ENCODE data around the gene HRH2. TPM values are rescaled to one million over a fixed set of nuclear protein-coding genes. Genes with fewer than 3 reads are reported as not detected.

Gene HRH2
- total and polyA plus RNA-seq, 4 donors = 1.8 to 36.1 (median 9.9) TPM

DNA sequence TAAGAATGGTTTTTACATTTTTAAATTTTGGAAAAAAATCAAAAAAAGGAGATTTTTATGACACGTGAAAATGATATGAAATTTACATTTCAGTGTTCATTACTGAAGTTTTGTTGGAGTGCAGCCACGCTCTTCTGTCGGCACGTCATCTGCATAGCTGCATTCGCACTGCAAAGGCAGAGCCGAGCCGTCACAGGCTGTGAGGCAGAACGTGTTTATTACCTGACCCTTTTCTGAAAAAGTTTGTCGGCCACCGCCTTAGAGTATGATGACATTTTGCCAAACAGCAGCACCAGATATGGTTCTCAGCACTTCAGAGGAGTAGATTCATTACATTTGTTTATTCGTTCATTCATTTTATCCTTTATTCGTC is 24.1 kb downstream of the HRH2 start:
- H3K36me3 ChIP-seq (ENCODE audit: control insufficient read depth in 4 of 4, insufficient read depth in 4 of 4, low read length in 4 of 4) = no peaks in the 10 kb centered on the region
- peaks cover 0 to 30% (median 7%) of the 10 kb centered on the region in 3 donors for H3K27me3 ChIP-seq (ENCODE audit: control insufficient read depth in 3 of 3, insufficient read depth in 3 of 3, low read length in 2 of 3)
- WGBS, 2 donors = 69 to 82% methylated on average over 12 of the region's 12 CpGs
- TF ChIP-seq, protein P1, sequence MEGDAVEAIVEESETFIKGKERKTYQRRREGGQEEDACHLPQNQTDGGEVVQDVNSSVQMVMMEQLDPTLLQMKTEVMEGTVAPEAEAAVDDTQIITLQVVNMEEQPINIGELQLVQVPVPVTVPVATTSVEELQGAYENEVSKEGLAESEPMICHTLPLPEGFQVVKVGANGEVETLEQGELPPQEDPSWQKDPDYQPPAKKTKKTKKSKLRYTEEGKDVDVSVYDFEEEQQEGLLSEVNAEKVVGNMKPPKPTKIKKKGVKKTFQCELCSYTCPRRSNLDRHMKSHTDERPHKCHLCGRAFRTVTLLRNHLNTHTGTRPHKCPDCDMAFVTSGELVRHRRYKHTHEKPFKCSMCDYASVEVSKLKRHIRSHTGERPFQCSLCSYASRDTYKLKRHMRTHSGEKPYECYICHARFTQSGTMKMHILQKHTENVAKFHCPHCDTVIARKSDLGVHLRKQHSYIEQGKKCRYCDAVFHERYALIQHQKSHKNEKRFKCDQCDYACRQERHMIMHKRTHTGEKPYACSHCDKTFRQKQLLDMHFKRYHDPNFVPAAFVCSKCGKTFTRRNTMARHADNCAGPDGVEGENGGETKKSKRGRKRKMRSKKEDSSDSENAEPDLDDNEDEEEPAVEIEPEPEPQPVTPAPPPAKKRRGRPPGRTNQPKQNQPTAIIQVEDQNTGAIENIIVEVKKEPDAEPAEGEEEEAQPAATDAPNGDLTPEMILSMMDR (IDR thresholded peaks at IDR 0.05; ENCODE audit: control extremely low read depth, extremely low read depth) = no peak
- no peak overlapping the region for H3K4me3 ChIP-seq
- H3K9me3 ChIP-seq (ENCODE audit: control insufficient read depth in 4 of 4, insufficient read depth in 3 of 4, low read length in 3 of 4) = peaks cover 0 to 9% (median 0%) of the 10 kb centered on the region in 4 donors
- peaks cover 0 to 30% (median 5%) of the 10 kb centered on the region in 5 donors for H3K4me1 ChIP-seq (ENCODE audit: control insufficient read depth in 5 of 5, insufficient read depth in 5 of 5, low read length in 5 of 5)
- H3K27ac ChIP-seq (ENCODE audit: low read depth in 1 of 2, low read length in 1 of 2) = peak overlapping the region in 1 of 2 donors; percentile 92
- ATAC-seq (ENCODE audit: insufficient read depth, low FRiP score) (no peak), DNase-seq (peak; percentile 78 to 90 (median 85))
- H3K9ac ChIP-seq (ENCODE audit: insufficient read depth in 1 of 2, low read length in 2 of 2) = no peak overlapping the region

DNA sequence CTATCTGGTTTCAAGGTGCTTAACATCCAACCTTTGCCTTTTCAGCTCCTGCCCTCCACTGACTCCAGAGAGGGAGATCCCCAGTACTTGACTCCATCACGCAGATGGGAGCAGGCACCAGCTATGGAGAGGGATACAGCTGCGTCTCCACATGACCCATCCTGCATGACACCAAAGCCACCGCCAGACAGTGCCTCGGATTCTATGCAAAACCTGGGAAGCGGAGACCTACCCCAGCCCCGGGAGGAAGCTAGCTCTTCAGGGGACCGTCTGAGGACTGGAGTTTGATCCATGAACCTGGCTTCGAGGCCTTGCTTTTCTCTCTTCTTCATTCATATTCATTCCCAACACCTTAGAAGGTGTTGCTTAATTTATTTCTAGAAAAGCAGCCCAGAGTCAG is 24.8 kb downstream of the HRH2 start:
- Histone ChIP-seq H3K4me1 (ENCODE audit: control insufficient read depth in 5 of 5, insufficient read depth in 5 of 5, low read length in 5 of 5) (peaks cover 0 to 34% (median 5%) of the 10 kb centered on the region in 5 donors), H3K36me3 (ENCODE audit: control insufficient read depth in 4 of 4, insufficient read depth in 4 of 4, low read length in 4 of 4) (no peaks in the 10 kb centered on the region), H3K4me3 (no peak overlapping the region), H3K27me3 (ENCODE audit: control insufficient read depth in 3 of 3, insufficient read depth in 3 of 3, low read length in 2 of 3) (peaks cover 0 to 28% (median 7%) of the 10 kb centered on the region in 3 donors), H3K9ac (ENCODE audit: insufficient read depth in 1 of 2, low read length in 2 of 2) (no peak overlapping the region), H3K27ac (ENCODE audit: low read depth in 1 of 2, low read length in 1 of 2) (peak overlapping the region in 1 of 2 donors; percentile 92), H3K9me3 (ENCODE audit: control insufficient read depth in 4 of 4, insufficient read depth in 3 of 4, low read length in 3 of 4) (peaks cover 0 to 8% (median 0%) of the 10 kb centered on the region in 4 donors)
- no peak for DNase-seq
- WGBS, 2 donors = 92 to 99% methylated on average over 8 of the region's 8 CpGs
- ATAC-seq (ENCODE audit: insufficient read depth, low FRiP score) = no peak
- TF ChIP-seq, protein P1 (IDR thresholded peaks at IDR 0.05; ENCODE audit: control extremely low read depth, extremely low read depth) = no peak

DNA sequence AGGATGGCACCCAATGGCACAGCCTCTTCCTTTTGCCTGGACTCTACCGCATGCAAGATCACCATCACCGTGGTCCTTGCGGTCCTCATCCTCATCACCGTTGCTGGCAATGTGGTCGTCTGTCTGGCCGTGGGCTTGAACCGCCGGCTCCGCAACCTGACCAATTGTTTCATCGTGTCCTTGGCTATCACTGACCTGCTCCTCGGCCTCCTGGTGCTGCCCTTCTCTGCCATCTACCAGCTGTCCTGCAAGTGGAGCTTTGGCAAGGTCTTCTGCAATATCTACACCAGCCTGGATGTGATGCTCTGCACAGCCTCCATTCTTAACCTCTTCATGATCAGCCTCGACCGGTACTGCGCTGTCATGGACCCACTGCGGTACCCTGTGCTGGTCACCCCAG is 25.4 kb downstream of the HRH2 start:
- H3K4me3 ChIP-seq = no peak overlapping the region
- H3K4me1 ChIP-seq (ENCODE audit: control insufficient read depth in 5 of 5, insufficient read depth in 5 of 5, low read length in 5 of 5) = peaks cover 0 to 34% (median 5%) of the 10 kb centered on the region in 5 donors
- no peak overlapping the region for H3K9ac ChIP-seq (ENCODE audit: insufficient read depth in 1 of 2, low read length in 2 of 2)
- TF ChIP-seq, protein P1 (IDR thresholded peaks at IDR 0.05; ENCODE audit: control extremely low read depth, extremely low read depth) = no peak
- no peak overlapping the region for H3K27ac ChIP-seq (ENCODE audit: low read depth in 1 of 2, low read length in 1 of 2)
- DNase-seq (no peak), ATAC-seq (ENCODE audit: insufficient read depth, low FRiP score) (no peak)
- peaks cover 0 to 22% (median 3%) of the 10 kb centered on the region in 3 donors for H3K27me3 ChIP-seq (ENCODE audit: control insufficient read depth in 3 of 3, insufficient read depth in 3 of 3, low read length in 2 of 3)
- WGBS, 2 donors = 96% methylated on average over 15 of the region's 15 CpGs
- H3K9me3 ChIP-seq (ENCODE audit: control insufficient read depth in 4 of 4, insufficient read depth in 3 of 4, low read length in 3 of 4) = peaks cover 0 to 13% (median 0%) of the 10 kb centered on the region in 4 donors
- no peaks in the 10 kb centered on the region for H3K36me3 ChIP-seq (ENCODE audit: control insufficient read depth in 4 of 4, insufficient read depth in 4 of 4, low read length in 4 of 4)

DNA sequence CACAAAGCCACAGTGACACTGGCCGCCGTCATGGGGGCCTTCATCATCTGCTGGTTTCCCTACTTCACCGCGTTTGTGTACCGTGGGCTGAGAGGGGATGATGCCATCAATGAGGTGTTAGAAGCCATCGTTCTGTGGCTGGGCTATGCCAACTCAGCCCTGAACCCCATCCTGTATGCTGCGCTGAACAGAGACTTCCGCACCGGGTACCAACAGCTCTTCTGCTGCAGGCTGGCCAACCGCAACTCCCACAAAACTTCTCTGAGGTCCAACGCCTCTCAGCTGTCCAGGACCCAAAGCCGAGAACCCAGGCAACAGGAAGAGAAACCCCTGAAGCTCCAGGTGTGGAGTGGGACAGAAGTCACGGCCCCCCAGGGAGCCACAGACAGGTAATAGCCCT is 26.1 kb downstream of the HRH2 start:
- Histone ChIP-seq H3K27ac (ENCODE audit: low read depth in 1 of 2, low read length in 1 of 2) (no peak overlapping the region), H3K9ac (ENCODE audit: insufficient read depth in 1 of 2, low read length in 2 of 2) (no peak overlapping the region), H3K4me3 (no peak overlapping the region), H3K4me1 (ENCODE audit: control insufficient read depth in 5 of 5, insufficient read depth in 5 of 5, low read length in 5 of 5) (peaks cover 0 to 34% (median 5%) of the 10 kb centered on the region in 5 donors), H3K9me3 (ENCODE audit: control insufficient read depth in 4 of 4, insufficient read depth in 3 of 4, low read length in 3 of 4) (peaks cover 0 to 13% (median 0%) of the 10 kb centered on the region in 4 donors), H3K36me3 (ENCODE audit: control insufficient read depth in 4 of 4, insufficient read depth in 4 of 4, low read length in 4 of 4) (no peaks in the 10 kb centered on the region), H3K27me3 (ENCODE audit: control insufficient read depth in 3 of 3, insufficient read depth in 3 of 3, low read length in 2 of 3) (peaks cover 0 to 16% (median 4%) of the 10 kb centered on the region in 3 donors)
- ATAC-seq (ENCODE audit: insufficient read depth, low FRiP score) (no peak), DNase-seq (no peak)
- TF ChIP-seq, protein P1 (IDR thresholded peaks at IDR 0.05; ENCODE audit: control extremely low read depth, extremely low read depth) = no peak
- WGBS, 2 donors = 91 to 93% methylated on average over 13 of the region's 13 CpGs
